ENCODE results near the gene TOM1L2.
"Not testable (repeated sequence)": the region's sequence is repeated elsewhere in the genome, so short reads cannot be mapped to it uniquely, and the experiment has no call there.

Gene TOM1L2

DNA sequence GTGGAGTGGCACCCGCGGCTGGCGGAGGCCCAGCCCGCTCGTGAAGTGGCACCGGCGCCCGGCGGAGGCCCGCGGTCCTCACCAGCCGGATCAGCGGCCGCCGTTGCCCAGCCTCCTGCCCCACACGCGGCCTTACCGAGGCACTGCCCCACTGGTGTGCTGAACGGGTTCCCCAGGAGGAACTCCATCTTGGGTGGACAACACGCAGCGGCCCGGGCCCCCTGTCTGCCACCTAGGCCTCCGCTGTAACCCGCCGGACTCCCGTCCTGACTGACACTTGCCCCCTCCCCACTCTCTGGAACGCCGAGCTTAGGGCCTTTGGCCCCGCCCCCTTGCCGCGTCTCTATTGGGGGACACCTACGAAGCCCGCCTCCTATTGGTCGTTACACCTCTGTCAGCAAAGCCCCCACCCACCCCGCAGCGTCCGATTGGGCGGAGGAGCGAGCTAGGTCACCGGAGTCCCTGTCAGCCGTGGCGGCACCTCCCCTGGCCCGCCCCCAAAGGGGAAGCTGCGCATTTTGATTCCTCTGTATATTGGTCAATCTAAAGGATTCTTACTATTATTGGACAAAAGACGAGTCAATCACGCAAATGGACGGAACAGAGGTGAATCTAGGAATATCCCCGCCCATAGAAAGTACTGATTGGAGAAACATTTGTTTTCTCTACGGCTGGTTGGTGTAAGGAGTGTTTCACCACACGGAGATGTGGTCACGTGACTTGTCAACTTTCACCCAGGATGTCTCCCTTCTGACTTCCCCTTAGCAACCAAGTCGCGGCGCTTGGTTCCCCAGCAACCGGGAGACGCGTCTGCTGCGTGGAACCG, at the start of gene TOM1L2, which contains the start of gene DRC3:
TSS of gene TOM1L2 (minus strand) at position 275 of the 826 bp plus-strand sequence. CDS start at position 188, 87 bp downstream.
TSS of gene DRC3 (plus strand) at position 737 of the 826 bp plus-strand sequence. CDS start 4,737 bp downstream, outside the sequence.
- peak; percentile 99 for DNase-seq (ENCODE audit: low spot score)

- DNase-seq (ENCODE audit: low spot score), result no peak
These were observed 49.2 kb upstream of the TOM1L2 start for GRCh38 chr17:18021372-18021771.

DNA sequence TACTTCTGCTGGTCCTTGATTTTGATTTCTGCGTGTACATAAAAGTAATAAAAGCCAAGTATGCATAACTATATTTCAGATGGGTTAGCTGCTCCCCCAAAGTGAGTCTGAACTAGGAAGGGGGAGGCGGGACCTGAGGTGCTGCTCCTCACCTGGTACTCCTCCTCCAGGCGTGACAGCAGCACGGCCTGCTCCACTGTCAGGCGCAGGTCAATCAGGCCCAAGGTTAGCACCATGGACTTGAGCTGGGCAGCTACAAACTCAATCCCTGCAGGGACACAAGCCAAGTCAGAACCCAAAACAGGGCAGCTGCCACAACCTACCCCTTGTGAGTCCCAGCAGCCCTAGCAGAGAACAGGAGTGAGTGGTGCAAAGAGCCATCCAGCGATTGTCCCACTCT, 48.8 kb upstream of the TOM1L2 start:
- DNase-seq (ENCODE audit: low spot score), result no peak

- no peak for DNase-seq (ENCODE audit: low spot score)
These were observed 47.6 kb upstream of the TOM1L2 start for GRCh38 chr17:18019838-18020154.

GRCh38 chr17:18018411-18018921, 46.3 kb upstream of the TOM1L2 start:
- no peak for DNase-seq (ENCODE audit: low spot score)

- DNase-seq (ENCODE audit: low spot score), result no peak
These were observed 45.8 kb upstream of the TOM1L2 start for GRCh38 chr17:18017958-18018357.

DNA sequence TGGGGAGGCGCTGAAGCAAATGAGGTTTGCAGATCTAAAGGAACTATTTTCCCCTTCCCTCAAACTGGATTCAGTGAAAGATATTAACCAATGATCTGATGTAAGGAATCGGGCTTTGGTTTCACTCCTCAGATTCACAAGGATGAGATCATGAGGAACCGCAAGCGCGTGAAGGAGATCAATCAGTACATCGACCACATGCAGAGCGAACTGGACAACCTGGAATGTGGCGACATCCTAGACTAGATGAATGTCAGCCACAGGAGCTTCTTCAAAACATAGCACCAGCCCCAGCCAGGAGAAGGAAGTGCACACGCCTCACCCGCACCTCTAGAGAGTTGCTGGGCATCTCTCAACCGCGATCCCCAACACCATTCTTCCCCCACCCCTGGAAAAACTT, 44.2 kb upstream of the TOM1L2 start:
- no peak for DNase-seq (ENCODE audit: low spot score)

DNA sequence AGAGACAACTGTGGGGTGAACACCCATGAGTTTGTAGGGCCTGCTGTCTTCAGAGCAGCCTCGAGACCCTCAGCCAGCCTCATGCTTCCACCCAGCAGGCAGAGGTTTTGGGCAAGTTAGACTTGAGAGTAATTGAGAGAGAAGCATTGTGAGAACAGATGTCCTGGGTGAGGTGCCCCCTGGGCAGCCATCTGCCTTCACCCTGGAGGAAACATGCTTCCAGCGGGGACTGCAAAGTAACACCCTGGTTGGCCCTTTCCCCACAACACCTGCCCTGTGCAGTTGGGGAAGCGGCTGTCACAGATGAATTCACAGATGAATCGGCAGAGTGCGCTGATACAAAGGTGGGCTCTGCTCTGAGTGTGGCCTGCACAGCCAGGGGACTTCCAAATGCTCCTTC, 43.4 kb upstream of the TOM1L2 start:
- DNase-seq (ENCODE audit: low spot score), result no peak

- DNase-seq (ENCODE audit: low spot score), result no peak
These were observed 41.8 kb upstream of the TOM1L2 start for GRCh38 chr17:18014006-18014405.

GRCh38 chr17:18011286-18011685, 39.1 kb upstream of the TOM1L2 start:
- DNase-seq (ENCODE audit: low spot score), result no peak

GRCh38 chr17:18009609-18010420, 37.6 kb upstream of the TOM1L2 start:
- no peak for DNase-seq (ENCODE audit: low spot score)

GRCh38 chr17:18008496-18009268, 36.5 kb upstream of the TOM1L2 start:
- DNase-seq (ENCODE audit: low spot score), result no peak

GRCh38 chr17:18006495-18007239, 34.5 kb upstream of the TOM1L2 start:
- DNase-seq (ENCODE audit: low spot score), result no peak

DNA sequence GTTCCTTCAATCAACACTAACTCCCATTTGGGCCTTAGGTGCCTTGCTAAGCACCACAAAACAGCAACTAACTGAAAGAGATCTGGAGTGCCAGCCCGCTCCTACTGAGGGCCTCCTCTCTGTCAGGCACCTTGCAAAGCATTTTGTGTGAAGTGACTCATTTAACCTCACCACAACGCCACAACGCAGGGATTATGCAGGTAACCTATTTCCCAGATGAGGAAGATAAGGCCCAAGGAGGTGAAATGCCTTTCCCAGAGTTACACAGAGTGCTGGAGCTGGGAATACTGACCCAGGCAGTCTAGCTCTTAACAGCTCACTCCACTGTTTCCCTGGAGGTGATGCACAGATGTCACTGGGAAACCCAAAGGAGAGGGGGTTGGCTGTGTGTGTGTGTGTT, 33.3 kb upstream of the TOM1L2 start:
- DNase-seq (ENCODE audit: low spot score), result no peak

DNA sequence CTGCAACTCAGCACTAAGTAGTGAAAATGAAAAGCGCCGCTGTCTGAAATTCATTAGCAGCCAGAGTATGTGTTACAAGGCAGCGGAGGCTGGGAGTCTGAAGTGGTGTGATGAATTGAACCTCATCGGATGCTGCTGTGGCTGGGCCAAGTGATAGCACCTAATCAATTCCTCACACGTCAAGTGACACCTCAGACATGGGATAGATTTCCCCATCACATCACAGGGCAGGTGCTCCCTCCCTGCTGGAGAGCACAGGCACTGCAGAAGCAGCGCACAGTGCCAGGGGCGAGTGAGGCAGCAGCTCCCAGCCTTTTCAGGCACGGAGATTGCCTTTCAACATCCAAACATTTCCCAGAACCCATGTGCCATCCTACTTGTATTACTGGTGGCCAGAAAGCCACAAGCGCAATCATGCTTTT, 32.7 kb upstream of the TOM1L2 start:
- DNase-seq (ENCODE audit: low spot score), result no peak

GRCh38 chr17:18004345-18004744, 32.1 kb upstream of the TOM1L2 start:
- no peak for DNase-seq (ENCODE audit: low spot score)

DNA sequence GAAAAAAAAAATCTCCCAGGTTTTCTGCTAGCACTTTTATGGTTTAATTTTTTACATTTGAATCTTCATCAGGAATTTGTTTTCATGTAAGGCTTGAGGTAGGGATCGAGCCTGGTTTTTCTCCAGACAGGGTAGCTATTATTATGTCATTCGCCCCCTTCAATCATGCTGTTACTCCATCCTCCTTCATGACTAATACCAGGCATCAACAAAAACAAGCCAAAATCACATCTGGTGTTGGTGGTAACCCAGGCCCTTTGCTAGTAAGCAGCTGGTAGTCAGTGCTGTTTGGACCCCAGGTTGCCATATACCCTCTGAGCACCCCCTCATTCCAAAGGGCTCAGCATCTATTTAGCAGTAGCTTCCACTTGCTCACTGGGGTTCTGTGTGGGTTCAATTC, 30.0 kb upstream of the TOM1L2 start:
- no peak for DNase-seq (ENCODE audit: low spot score)

DNA sequence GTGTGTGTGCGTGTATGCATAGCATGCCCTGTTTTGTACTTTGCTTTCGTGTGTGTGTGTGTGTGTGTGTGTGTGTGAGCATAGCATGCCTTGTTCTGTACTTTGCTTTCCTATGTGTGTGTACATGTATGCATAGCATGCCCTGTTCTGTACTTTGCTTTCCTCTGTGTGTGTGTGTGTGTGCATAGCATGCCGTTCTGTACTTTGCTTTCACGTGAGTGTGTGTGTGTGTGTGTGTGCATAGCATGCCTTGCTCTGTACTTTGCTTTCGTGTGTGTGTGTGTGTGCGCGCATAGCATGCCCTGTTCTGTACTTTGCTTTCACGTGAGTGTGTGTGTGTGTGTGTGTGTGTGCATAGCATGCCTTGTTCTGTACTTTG, 27.8 kb upstream of the TOM1L2 start:
- no peak for DNase-seq (ENCODE audit: low spot score)

DNA sequence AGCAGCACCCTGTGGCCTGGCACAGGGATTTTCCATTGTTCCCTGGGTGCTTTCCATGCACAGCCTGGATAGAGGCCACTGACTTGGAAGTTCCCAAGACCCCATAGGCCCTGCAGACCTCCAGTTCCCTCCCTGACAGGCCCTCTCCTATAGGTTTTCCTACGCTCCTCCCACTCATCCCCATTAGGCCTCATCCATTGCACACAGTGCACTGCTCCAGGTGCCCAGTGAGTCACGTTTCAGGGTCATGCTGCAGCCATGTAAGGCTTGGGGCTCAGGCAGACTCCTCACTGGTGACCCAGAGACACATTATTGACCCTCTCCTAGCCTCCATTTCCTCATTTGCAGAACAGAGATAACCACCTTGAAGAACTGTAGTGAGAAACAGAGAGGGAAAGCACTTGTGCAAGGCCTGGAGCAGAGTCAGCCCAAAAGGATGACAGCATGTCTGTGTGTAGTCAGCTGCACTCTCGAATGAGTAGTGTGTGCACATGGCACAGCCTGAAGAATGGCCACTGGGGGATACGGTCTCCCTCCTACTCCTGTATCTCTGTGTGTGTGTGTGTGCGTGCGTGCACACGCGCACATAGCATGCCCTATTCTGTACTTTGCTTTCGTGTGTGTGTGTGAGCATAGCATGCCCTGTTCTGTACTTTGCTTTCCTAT, 27.3 kb upstream of the TOM1L2 start:
- DNase-seq (ENCODE audit: low spot score), result no peak

- no peak for DNase-seq (ENCODE audit: low spot score)
These were observed 26.7 kb upstream of the TOM1L2 start for GRCh38 chr17:17998934-17999333.

- DNase-seq (ENCODE audit: low spot score), result not testable (repeated sequence)
These were observed 23.7 kb upstream of the TOM1L2 start for GRCh38 chr17:17995887-17996286.
